GM21423 (cell line): ENCODE measurements around the gene PIP5K1B.

Source experiments
- ATAC-seq: cut with Tn5 transposase; IDR thresholded peaks from one replicate; pipeline ENCODE4 v1.9.1; 2021; ENCODE audit warnings: mild to moderate bottlenecking, moderate library complexity; ENCODE audit not compliant: unreplicated experiment

The PIP5K1B gene

GRCh38 chr9:69012696-69013381, 307.8 kb downstream of the PIP5K1B start:
- peak; percentile 59 for ATAC-seq

GRCh38 chr9:69013382-69013727, 308.3 kb downstream of the PIP5K1B start:
- no peak for ATAC-seq

- no peak for ATAC-seq
Measured at GRCh38 chr9:69014013-69014412, 309.0 kb downstream of the PIP5K1B start, which contains the start of gene PRKACG. Gene PRKACG, minus strand, starts transcription at chr9:69014113. Its CDS starts 21 bp downstream, at chr9:69014092.

GRCh38 chr9:69016191-69017096, 311.4 kb downstream of the PIP5K1B start:
- no peak for ATAC-seq

GRCh38 chr9:69018737-69019136, 313.7 kb downstream of the PIP5K1B start:
- ATAC-seq, result no peak

GRCh38 chr9:69019808-69020207, 314.8 kb downstream of the PIP5K1B start:
- ATAC-seq, result no peak

GRCh38 chr9:69020301-69021145, 315.5 kb downstream of the PIP5K1B start:
- ATAC-seq, result no peak

GRCh38 chr9:69023650-69024049, 318.6 kb downstream of the PIP5K1B start:
- ATAC-seq, result no peak

GRCh38 chr9:69027355-69028097, 322.5 kb downstream of the PIP5K1B start:
- ATAC-seq, result peak; percentile 72

GRCh38 chr9:69028754-69029153, 323.7 kb downstream of the PIP5K1B start:
- no peak for ATAC-seq

- ATAC-seq, result no peak
Measured at GRCh38 chr9:69029535-69029934, 324.5 kb downstream of the PIP5K1B start.

GRCh38 chr9:69030851-69031645, 326.0 kb downstream of the PIP5K1B start:
- no peak for ATAC-seq

GRCh38 chr9:69034071-69034470, 329.0 kb downstream of the PIP5K1B start:
- no peak for ATAC-seq

- peak; percentile 89 for ATAC-seq
Measured at GRCh38 chr9:69035438-69036308, 330.6 kb downstream of the PIP5K1B start, which contains the start of gene FXN. Gene FXN, plus strand, starts transcription at chr9:69035752. Its CDS starts 31 bp downstream, at chr9:69035783.

GRCh38 chr9:69036309-69036708, 331.3 kb downstream of the PIP5K1B start:
- ATAC-seq, result peak; percentile 18

- ATAC-seq, result no peak
Measured at GRCh38 chr9:69036799-69037198, 331.8 kb downstream of the PIP5K1B start.

GRCh38 chr9:69040646-69041045, 335.6 kb downstream of the PIP5K1B start:
- no peak for ATAC-seq
